Left hindlimb (tissue), 1 donor: ENCODE data around the gene CHCHD5.
"Not testable (repeated sequence)": the region's sequence is repeated elsewhere in the genome, so short reads cannot be mapped to it uniquely, and the experiment has no call there.

Experiments
- DNase-seq: peaks from one replicate; pipeline ENCODE4 v3.0.0-alpha.2; 2018

The CHCHD5 gene

GRCh38 chr2:112588611-112589045, 4.2 kb downstream of the CHCHD5 start:
- no peak for DNase-seq

- no peak for DNase-seq
Measured at GRCh38 chr2:112591413-112591812, 7.0 kb downstream of the CHCHD5 start.

- no peak for DNase-seq
Measured at GRCh38 chr2:112593736-112594135, 9.3 kb downstream of the CHCHD5 start.

- DNase-seq: no peak
Measured at GRCh38 chr2:112597537-112598322, 13.3 kb downstream of the CHCHD5 start.

GRCh38 chr2:112600634-112601033, 16.2 kb downstream of the CHCHD5 start:
- DNase-seq: no peak

GRCh38 chr2:112601754-112602153, 17.3 kb downstream of the CHCHD5 start:
- DNase-seq: no peak

GRCh38 chr2:112602917-112603316, 18.5 kb downstream of the CHCHD5 start:
- no peak for DNase-seq

GRCh38 chr2:112603731-112604130, 19.3 kb downstream of the CHCHD5 start:
- no peak for DNase-seq

- no peak for DNase-seq
Measured at GRCh38 chr2:112604952-112605351, 20.5 kb downstream of the CHCHD5 start.

- no peak for DNase-seq
Measured at GRCh38 chr2:112605926-112606325, 21.5 kb downstream of the CHCHD5 start.

- DNase-seq: no peak
Measured at GRCh38 chr2:112606547-112606946, 22.1 kb downstream of the CHCHD5 start.

GRCh38 chr2:112607680-112608438, 23.4 kb downstream of the CHCHD5 start:
- DNase-seq: no peak

GRCh38 chr2:112609320-112609719, 24.9 kb downstream of the CHCHD5 start:
- DNase-seq: not testable (repeated sequence)

GRCh38 chr2:112612283-112612682, 27.9 kb downstream of the CHCHD5 start:
- DNase-seq: not testable (repeated sequence)

GRCh38 chr2:112614201-112614840, 29.9 kb downstream of the CHCHD5 start:
- DNase-seq: no peak

- DNase-seq: no peak
Measured at GRCh38 chr2:112615051-112615450, 30.6 kb downstream of the CHCHD5 start.

- DNase-seq: not testable (repeated sequence)
Measured at GRCh38 chr2:112615798-112616197, 31.4 kb downstream of the CHCHD5 start.

- DNase-seq: no peak
Measured at GRCh38 chr2:112618383-112618782, 34.0 kb downstream of the CHCHD5 start.

- DNase-seq: no peak
Measured at GRCh38 chr2:112621790-112622527, 37.5 kb downstream of the CHCHD5 start.

GRCh38 chr2:112622528-112622849, 38.1 kb downstream of the CHCHD5 start:
- no peak for DNase-seq

GRCh38 chr2:112623913-112624777, 39.7 kb downstream of the CHCHD5 start:
- no peak for DNase-seq
